OCI-LY7 (cell line): ENCODE data around the gene ADGRF1. TPM values are rescaled to one million over a fixed set of nuclear protein-coding genes. Genes with fewer than 3 reads are reported as not detected.

ENCODE experiments used
- BruUV-seq: library from RNA; stranded (reverse); fragments of 400-500 nt; replicated peaks from 2 replicates; lab custom pipeline; 2021; lab: Mats Ljungman, UMichigan
- CTCF ChIA-PET: fragments of 300-600 bp; sonication (Branson Sonifier 250); formaldehyde crosslinking; loops from one replicate; lab custom pipeline; 2022; ENCODE audit warnings: antibody characterized with exemption; ENCODE audit not compliant: unreplicated experiment; lab: Charles Lee
- POLR2A ChIA-PET: fragments of 300-600 bp; sonication (Branson Sonifier 250); formaldehyde crosslinking; loops from one replicate; lab custom pipeline; 2022; ENCODE audit warnings: antibody characterized with exemption; lab: Charles Lee
- DNase-seq: peaks from one replicate; pipeline ENCODE4 v3.0.0-alpha.2; 2015; ENCODE audit warnings: low spot score
- H2AFZ ChIP-seq: fragments of 200-600 bp; sonication (generic), shearing (Covaris generic); 2 replicates; pipeline ENCODE4 v1.6.1; 2014; ENCODE audit warnings: mild to moderate bottlenecking, antibody characterized with exemption, low read length, moderate library complexity
- H3K27ac ChIP-seq: fragments of 200-600 bp; sonication (generic); 2 replicates; pipeline ENCODE4 v1.5.1; 2014; ENCODE audit warnings: mixed run types, low read depth, mild to moderate bottlenecking, moderate library complexity, low read length, inconsistent platforms; ENCODE audit not compliant: poor library complexity, severe bottlenecking
- H3K36me3 ChIP-seq: fragments of 200-600 bp; sonication (generic); 2 replicates; pipeline ENCODE4 v1.6.1; 2014; ENCODE audit warnings: mild to moderate bottlenecking, antibody characterized with exemption, low read length, moderate library complexity, mixed read lengths; ENCODE audit not compliant: insufficient read depth
- H3K4me1 ChIP-seq: fragments of 200-600 bp; sonication (generic); 2 replicates; pipeline ENCODE4 v1.5.1; 2014; ENCODE audit warnings: mild to moderate bottlenecking, low read length; ENCODE audit not compliant: insufficient read depth, poor library complexity, severe bottlenecking
- H3K4me2 ChIP-seq: fragments of 200-600 bp; sonication (generic); 2 replicates; pipeline ENCODE4 v1.6.1; 2014; ENCODE audit warnings: mild to moderate bottlenecking, low read length
- H3K4me3 ChIP-seq: fragments of 200-600 bp; sonication (generic); 2 replicates; pipeline ENCODE4 v1.5.1; 2014; ENCODE audit warnings: mild to moderate bottlenecking, low read depth, low read length; ENCODE audit not compliant: poor library complexity, severe bottlenecking
- H3K79me2 ChIP-seq: fragments of 200-600 bp; sonication (generic); 2 replicates; pipeline ENCODE4 v1.6.1; 2016; ENCODE audit warnings: low read depth, mild to moderate bottlenecking, low read length, moderate library complexity, mixed read lengths; ENCODE audit not compliant: insufficient read depth
- H3K9me2 ChIP-seq: fragments of 200-600 bp; sonication (generic); 2 replicates; pipeline ENCODE4 v1.6.1; 2016; ENCODE audit warnings: mild to moderate bottlenecking, low read length, mixed read lengths; ENCODE audit not compliant: insufficient read depth
- H3K9me3 ChIP-seq: fragments of 200-600 bp; sonication (generic); 2 replicates; pipeline ENCODE4 v1.6.1; 2014; ENCODE audit warnings: mild to moderate bottlenecking, mixed run types, low read length, mixed read lengths
- H4K20me1 ChIP-seq: fragments of 200-600 bp; sonication (generic); 2 replicates; pipeline ENCODE4 v1.6.1; 2014; ENCODE audit warnings: mild to moderate bottlenecking, antibody characterized with exemption, low read length, moderate library complexity, mixed read lengths; ENCODE audit not compliant: insufficient read depth
- EZH2phosphoT487 ChIP-seq: fragments of 200-600 bp; sonication (generic); IDR thresholded peaks from 2 replicates; pipeline ENCODE4 v1.6.1; 2018; ENCODE audit warnings: low read depth, borderline replicate concordance, mild to moderate bottlenecking, mixed run types, antibody characterized with exemption, low read length, moderate library complexity, mixed read lengths
- intact Hi-C: fragments of 100-400 bp; cut with micrococcal nuclease; formaldehyde crosslinking; loops from one replicate; pipeline ENCODE4 v1.10.0; 2022; ENCODE audit not compliant: unreplicated experiment
- total RNA-seq, 2 experiments: library from RNA; depleted of rRNA in 1 of 2; stranded (reverse); fragments of >200 nt in 1 of 2; shearing (Covaris generic) in 1 of 2; gene quantifications; 2 replicates each; pipeline ENCODE4 v1.2.3, GENCODE V29; 2014 to 2022
- TF ChIP-seq, protein P1 (sequence below): fragments of 200-600 bp; sonication (generic); conservative IDR thresholded peaks from 2 replicates; pipeline ENCODE4 v1.5.1; 2014; ENCODE audit warnings: mild to moderate bottlenecking, antibody characterized with exemption, low read length, moderate library complexity, mixed read lengths

ADGRF1 gene
- total RNA-seq, 2 experiments from 2014 or later: not detected

DNA sequence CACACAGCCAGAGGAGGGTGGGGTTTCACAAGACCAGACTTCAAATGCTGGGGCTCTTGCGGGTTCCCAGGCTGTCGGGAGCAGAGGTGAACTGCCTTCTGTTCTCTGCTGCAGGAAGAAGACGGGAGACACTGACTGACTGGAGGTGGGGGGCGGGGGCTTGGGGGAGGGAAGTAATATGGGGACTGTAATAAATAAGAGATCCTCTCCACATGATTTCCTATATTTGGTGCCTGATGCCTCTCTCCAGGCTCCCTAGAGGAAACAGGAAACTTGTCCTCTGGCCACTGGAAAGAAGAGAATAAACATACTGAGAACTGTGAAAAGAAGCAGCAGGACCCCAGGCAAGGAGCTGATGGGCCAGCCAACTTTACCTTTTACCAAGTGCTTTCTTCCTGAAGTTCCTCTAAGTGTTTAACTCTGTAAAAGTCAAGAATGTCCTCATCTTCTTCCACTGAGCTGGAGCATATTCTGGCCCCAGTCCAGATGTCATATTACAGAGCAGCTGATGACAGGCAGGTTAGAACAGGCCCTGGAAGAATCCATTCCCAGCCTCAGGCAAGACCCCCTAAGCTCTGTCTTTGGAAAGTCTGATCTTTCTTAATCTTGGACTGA is 87.2 kb downstream of the ADGRF1 start:
- TF ChIP-seq, protein P1, sequence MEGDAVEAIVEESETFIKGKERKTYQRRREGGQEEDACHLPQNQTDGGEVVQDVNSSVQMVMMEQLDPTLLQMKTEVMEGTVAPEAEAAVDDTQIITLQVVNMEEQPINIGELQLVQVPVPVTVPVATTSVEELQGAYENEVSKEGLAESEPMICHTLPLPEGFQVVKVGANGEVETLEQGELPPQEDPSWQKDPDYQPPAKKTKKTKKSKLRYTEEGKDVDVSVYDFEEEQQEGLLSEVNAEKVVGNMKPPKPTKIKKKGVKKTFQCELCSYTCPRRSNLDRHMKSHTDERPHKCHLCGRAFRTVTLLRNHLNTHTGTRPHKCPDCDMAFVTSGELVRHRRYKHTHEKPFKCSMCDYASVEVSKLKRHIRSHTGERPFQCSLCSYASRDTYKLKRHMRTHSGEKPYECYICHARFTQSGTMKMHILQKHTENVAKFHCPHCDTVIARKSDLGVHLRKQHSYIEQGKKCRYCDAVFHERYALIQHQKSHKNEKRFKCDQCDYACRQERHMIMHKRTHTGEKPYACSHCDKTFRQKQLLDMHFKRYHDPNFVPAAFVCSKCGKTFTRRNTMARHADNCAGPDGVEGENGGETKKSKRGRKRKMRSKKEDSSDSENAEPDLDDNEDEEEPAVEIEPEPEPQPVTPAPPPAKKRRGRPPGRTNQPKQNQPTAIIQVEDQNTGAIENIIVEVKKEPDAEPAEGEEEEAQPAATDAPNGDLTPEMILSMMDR: no peak
- no peak for TF ChIP-seq EZH2phosphoT487
- H4K20me1 ChIP-seq: no peaks in the 10 kb centered on the region
- H3K4me3 ChIP-seq: no peak overlapping the region
- H3K4me2 ChIP-seq: no peak overlapping the region
- H3K79me2 ChIP-seq: no peaks in the 10 kb centered on the region
- ChIA-PET POLR2A (no interaction called here), CTCF (no interaction called here)
- no peak overlapping the region for H2AFZ ChIP-seq
- H3K9me3 ChIP-seq: no peaks in the 10 kb centered on the region
- no peaks in the 10 kb centered on the region for H3K36me3 ChIP-seq
- no peaks in the 10 kb centered on the region for H3K4me1 ChIP-seq
- H3K27ac ChIP-seq: no peak overlapping the region
- intact Hi-C loops: no loop called here
- no peaks in the 10 kb centered on the region for H3K9me2 ChIP-seq
- DNase-seq: no peak
- no TSS peak for BruUV-seq

GRCh38 chr6:46953921-46954320 is 88.2 kb downstream of the ADGRF1 start:
- H3K27ac ChIP-seq: no peak overlapping the region
- no peaks in the 10 kb centered on the region for H3K79me2 ChIP-seq
- H3K36me3 ChIP-seq: no peaks in the 10 kb centered on the region
- BruUV-seq: no TSS peak
- TF ChIP-seq, protein P1: no peak
- no peak for TF ChIP-seq EZH2phosphoT487
- H3K9me3 ChIP-seq: no peaks in the 10 kb centered on the region
- no peak overlapping the region for H2AFZ ChIP-seq
- POLR2A ChIA-PET: no interaction called here
- CTCF ChIA-PET: no interaction called here
- intact Hi-C loops: no loop called here
- H3K4me1 ChIP-seq: no peaks in the 10 kb centered on the region
- H3K9me2 ChIP-seq: no peaks in the 10 kb centered on the region
- no peaks in the 10 kb centered on the region for H4K20me1 ChIP-seq
- no peak for DNase-seq
- no peak overlapping the region for H3K4me2 ChIP-seq
- no peak overlapping the region for H3K4me3 ChIP-seq

DNA sequence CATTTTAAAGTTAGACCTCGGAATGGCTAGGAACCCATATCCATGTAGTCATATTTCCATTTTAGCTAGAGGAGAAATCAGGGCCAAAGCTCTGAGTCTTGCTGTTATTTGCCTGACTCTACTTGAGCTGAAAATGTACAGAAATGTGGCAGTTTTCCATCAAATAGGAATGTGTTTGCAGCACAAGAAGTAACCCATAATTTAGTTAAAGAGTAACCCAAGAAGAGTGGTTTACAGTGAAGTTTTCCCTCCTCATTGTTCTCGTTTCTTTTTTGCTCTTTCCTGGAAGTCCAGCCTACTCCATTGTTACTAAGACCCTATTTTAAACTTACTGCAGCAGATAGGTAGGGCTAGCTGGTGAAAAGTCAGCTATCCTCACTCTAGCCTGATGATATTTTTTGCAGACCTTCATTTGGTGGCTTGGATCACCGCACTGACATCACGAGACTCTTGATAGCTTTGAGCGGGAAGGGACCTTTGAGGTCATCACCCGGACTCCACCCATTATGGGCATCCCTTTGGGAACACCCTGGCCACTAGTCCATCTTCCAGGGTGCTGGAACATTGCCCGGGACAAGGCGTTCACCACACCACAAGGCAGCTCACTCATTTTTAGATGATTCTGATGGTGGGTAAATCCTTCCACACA is 92.4 kb downstream of the ADGRF1 start:
- H3K79me2 ChIP-seq: no peaks in the 10 kb centered on the region
- no peak overlapping the region for H3K27ac ChIP-seq
- no peaks in the 10 kb centered on the region for H4K20me1 ChIP-seq
- H2AFZ ChIP-seq: no peak overlapping the region
- no TSS peak for BruUV-seq
- no peak for DNase-seq
- TF ChIP-seq, protein P1: no peak
- no peak for TF ChIP-seq EZH2phosphoT487
- H3K4me1 ChIP-seq: no peaks in the 10 kb centered on the region
- H3K4me2 ChIP-seq: no peak overlapping the region
- ChIA-PET CTCF (no interaction called here), POLR2A (no interaction called here)
- no peaks in the 10 kb centered on the region for H3K9me3 ChIP-seq
- no peaks in the 10 kb centered on the region for H3K9me2 ChIP-seq
- intact Hi-C loops: no loop called here
- H3K36me3 ChIP-seq: no peaks in the 10 kb centered on the region
- no peak overlapping the region for H3K4me3 ChIP-seq
